ENCODE measurements around the gene SLC5A9. TPM values are rescaled to one million over a fixed set of nuclear protein-coding genes. Genes with fewer than 3 reads are reported as not detected.

Gene SLC5A9
- total and polyA plus RNA-seq, 2 donors (not counting 1 experiment from before 2014, with no cell fraction given) = not detected

DNA sequence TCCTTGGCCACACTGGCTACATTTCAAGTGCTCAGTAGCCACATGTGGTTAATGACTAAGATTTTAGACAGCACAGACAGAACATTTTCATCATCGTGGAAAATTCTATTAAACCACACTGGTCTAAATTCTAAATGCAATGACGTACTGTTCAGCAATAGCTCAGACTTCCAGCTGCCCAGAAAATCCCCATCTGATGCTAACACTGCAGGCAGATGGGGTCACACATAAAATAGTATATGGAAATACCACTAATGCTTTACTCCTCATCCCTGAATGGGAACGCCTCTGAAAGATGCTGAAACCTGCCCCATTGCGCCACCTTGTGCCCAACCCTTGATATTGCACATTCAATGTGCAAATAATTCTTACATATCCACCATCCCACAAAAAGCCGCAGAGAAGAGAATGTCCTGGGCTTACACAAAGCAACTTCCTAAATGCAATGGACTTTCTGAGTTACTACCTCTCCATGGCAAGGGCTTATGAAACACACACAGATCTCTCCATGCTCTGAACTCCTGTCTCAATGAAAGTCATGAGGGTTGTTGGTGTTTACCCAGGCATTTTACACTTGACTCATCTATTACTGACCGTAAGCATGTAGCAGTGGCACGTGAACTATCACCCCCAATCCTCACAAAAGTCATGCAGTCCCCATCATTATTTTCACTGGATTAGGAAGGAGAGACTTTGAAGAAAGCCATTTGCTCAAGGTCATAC, 20.3 kb upstream of the SLC5A9 start:
- Histone ChIP-seq H3K9ac (ENCODE audit: insufficient read depth, low read length) (no peak overlapping the region), H3K4me3 (replicated peaks in 1 of 4; ENCODE audit: control extremely low read depth in 1 of 4, insufficient read depth in 1 of 4, low read depth in 3 of 4, low read length in 4 of 4) (no peak overlapping the region), H3K27ac (ENCODE audit: insufficient read depth, low read length) (no peak overlapping the region), H3K4me2 (ENCODE audit: extremely low read depth, insufficient read depth, low read length) (no peak overlapping the region), H4K20me1 (ENCODE audit: control insufficient read depth, extremely low read depth, insufficient read depth, low read length) (no peaks in the 10 kb centered on the region), H3K27me3 (ENCODE audit: control insufficient read depth, insufficient read depth, low read length) (no peaks in the 10 kb centered on the region), H3K9me3 (ENCODE audit: control insufficient read depth, insufficient read depth, low read depth, low read length) (no peaks in the 10 kb centered on the region), H2AFZ (ENCODE audit: low read length) (no peak overlapping the region), H3K79me2 (ENCODE audit: control insufficient read depth, insufficient read depth, low read length) (no peaks in the 10 kb centered on the region), H3K4me1 (ENCODE audit: control insufficient read depth, extremely low read depth, insufficient read depth, low read length) (peaks cover 3% of the 10 kb centered on the region), H3K36me3 (ENCODE audit: control insufficient read depth, insufficient read depth, low read length) (no peaks in the 10 kb centered on the region)
- no peak for TF ChIP-seq EZH2 (IDR thresholded peaks at IDR 0.05; ENCODE audit: low read length, missing control alignments)
- TF ChIP-seq, protein P1, sequence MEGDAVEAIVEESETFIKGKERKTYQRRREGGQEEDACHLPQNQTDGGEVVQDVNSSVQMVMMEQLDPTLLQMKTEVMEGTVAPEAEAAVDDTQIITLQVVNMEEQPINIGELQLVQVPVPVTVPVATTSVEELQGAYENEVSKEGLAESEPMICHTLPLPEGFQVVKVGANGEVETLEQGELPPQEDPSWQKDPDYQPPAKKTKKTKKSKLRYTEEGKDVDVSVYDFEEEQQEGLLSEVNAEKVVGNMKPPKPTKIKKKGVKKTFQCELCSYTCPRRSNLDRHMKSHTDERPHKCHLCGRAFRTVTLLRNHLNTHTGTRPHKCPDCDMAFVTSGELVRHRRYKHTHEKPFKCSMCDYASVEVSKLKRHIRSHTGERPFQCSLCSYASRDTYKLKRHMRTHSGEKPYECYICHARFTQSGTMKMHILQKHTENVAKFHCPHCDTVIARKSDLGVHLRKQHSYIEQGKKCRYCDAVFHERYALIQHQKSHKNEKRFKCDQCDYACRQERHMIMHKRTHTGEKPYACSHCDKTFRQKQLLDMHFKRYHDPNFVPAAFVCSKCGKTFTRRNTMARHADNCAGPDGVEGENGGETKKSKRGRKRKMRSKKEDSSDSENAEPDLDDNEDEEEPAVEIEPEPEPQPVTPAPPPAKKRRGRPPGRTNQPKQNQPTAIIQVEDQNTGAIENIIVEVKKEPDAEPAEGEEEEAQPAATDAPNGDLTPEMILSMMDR (conservative IDR thresholded peaks at IDR 0.05 in 1 of 2, IDR thresholded peaks at IDR 0.05 in 1 of 2; ENCODE audit: low read depth in 1 of 2, low read length in 2 of 2) = peak; percentile 76 to 85
- peak; percentile 97 to 98 for DNase-seq (ENCODE audit: low read depth in 2 of 2)

DNA sequence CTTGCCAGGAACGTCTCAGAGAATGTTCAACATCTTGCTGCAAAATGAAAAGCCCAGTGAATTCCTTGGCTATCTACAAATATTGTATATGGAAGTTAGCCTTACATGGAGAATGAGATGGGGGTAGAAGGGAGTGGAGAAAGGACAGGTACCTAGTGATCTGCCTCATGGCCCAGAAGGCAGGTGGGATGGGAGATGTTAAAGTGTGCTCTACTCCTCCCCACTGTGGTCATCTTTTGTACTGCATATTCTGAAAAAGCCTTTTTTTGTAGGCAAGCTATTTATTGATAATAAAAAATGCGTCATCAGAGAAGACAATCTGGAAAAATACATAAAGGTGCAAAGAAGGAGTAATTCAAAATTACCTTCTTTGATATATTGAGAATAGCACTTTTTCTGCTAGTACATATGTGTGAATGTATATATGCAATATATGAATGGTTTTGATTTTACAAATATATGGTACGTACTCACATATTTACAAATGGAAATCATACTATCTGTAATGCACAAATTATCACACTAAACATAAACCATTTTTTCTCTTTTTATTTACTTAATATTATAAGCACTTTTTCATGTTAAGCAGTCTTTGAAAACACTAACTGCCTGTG, 19.1 kb upstream of the SLC5A9 start:
- H3K4me1 ChIP-seq (ENCODE audit: control insufficient read depth, extremely low read depth, insufficient read depth, low read length) = peaks cover 3% of the 10 kb centered on the region
- no peak overlapping the region for H3K4me3 ChIP-seq (replicated peaks in 1 of 4; ENCODE audit: control extremely low read depth in 1 of 4, insufficient read depth in 1 of 4, low read depth in 3 of 4, low read length in 4 of 4)
- H3K27me3 ChIP-seq (ENCODE audit: control insufficient read depth, insufficient read depth, low read length) = no peaks in the 10 kb centered on the region
- H3K27ac ChIP-seq (ENCODE audit: insufficient read depth, low read length) = no peak overlapping the region
- H3K36me3 ChIP-seq (ENCODE audit: control insufficient read depth, insufficient read depth, low read length) = no peaks in the 10 kb centered on the region
- peak; percentile 7 to 37 for DNase-seq (ENCODE audit: low read depth in 2 of 2)
- no peak overlapping the region for H3K4me2 ChIP-seq (ENCODE audit: extremely low read depth, insufficient read depth, low read length)
- no peaks in the 10 kb centered on the region for H4K20me1 ChIP-seq (ENCODE audit: control insufficient read depth, extremely low read depth, insufficient read depth, low read length)
- H3K9me3 ChIP-seq (ENCODE audit: control insufficient read depth, insufficient read depth, low read depth, low read length) = no peaks in the 10 kb centered on the region
- no peaks in the 10 kb centered on the region for H3K79me2 ChIP-seq (ENCODE audit: control insufficient read depth, insufficient read depth, low read length)
- no peak overlapping the region for H3K9ac ChIP-seq (ENCODE audit: insufficient read depth, low read length)
- H2AFZ ChIP-seq (ENCODE audit: low read length) = no peak overlapping the region
- TF ChIP-seq, protein P1 (conservative IDR thresholded peaks at IDR 0.05 in 1 of 2, IDR thresholded peaks at IDR 0.05 in 1 of 2; ENCODE audit: low read depth in 1 of 2, low read length in 2 of 2) = peak; percentile 45 to 70
- TF ChIP-seq EZH2 (IDR thresholded peaks at IDR 0.05; ENCODE audit: low read length, missing control alignments) = no peak

DNA sequence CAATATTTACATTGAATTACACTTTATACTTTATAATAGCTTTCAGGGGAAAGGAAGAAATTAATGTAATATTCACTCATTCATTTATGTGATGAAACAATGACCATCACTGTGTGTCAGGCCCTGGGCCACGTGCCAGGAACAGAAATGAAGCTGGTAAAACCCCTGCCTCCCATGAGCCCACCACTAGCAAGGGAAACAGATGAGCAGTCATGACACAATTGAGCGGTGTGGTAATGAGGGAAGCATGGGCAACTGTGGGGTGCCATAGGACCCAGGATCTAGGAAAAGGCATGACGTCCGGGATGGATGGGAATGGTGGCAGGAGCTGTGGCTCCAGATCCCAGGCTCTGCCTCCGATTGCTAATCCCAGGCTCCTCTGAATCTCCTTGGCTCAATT, 17.0 kb upstream of the SLC5A9 start:
- Histone ChIP-seq H3K79me2 (ENCODE audit: control insufficient read depth, insufficient read depth, low read length) (no peaks in the 10 kb centered on the region), H3K36me3 (ENCODE audit: control insufficient read depth, insufficient read depth, low read length) (no peaks in the 10 kb centered on the region), H3K27ac (ENCODE audit: insufficient read depth, low read length) (no peak overlapping the region), H4K20me1 (ENCODE audit: control insufficient read depth, extremely low read depth, insufficient read depth, low read length) (no peaks in the 10 kb centered on the region), H3K9me3 (ENCODE audit: control insufficient read depth, insufficient read depth, low read depth, low read length) (no peaks in the 10 kb centered on the region), H3K4me3 (replicated peaks in 1 of 4; ENCODE audit: control extremely low read depth in 1 of 4, insufficient read depth in 1 of 4, low read depth in 3 of 4, low read length in 4 of 4) (no peak overlapping the region), H2AFZ (ENCODE audit: low read length) (no peak overlapping the region), H3K4me1 (ENCODE audit: control insufficient read depth, extremely low read depth, insufficient read depth, low read length) (peaks cover 3% of the 10 kb centered on the region), H3K9ac (ENCODE audit: insufficient read depth, low read length) (no peak overlapping the region), H3K27me3 (ENCODE audit: control insufficient read depth, insufficient read depth, low read length) (no peaks in the 10 kb centered on the region), H3K4me2 (ENCODE audit: extremely low read depth, insufficient read depth, low read length) (no peak overlapping the region)
- no peak for DNase-seq (ENCODE audit: low read depth in 2 of 2)
- TF ChIP-seq, protein P1 (conservative IDR thresholded peaks at IDR 0.05 in 1 of 2, IDR thresholded peaks at IDR 0.05 in 1 of 2; ENCODE audit: low read depth in 1 of 2, low read length in 2 of 2) = no peak
- no peak for TF ChIP-seq EZH2 (IDR thresholded peaks at IDR 0.05; ENCODE audit: low read length, missing control alignments)

All from fibroblast of lung (primary cell).